CD1c-positive myeloid dendritic cell (primary cell): ENCODE data around the gene EPM2A.
A peak's percentile ranks its signal among the peaks of the same experiment; 100 is the strongest.

Source experiments
- DNase-seq: peaks from one replicate; pipeline ENCODE4 v3.0.0-alpha.2; 2016; ENCODE audit errors: extremely low spot score

The EPM2A gene

DNA sequence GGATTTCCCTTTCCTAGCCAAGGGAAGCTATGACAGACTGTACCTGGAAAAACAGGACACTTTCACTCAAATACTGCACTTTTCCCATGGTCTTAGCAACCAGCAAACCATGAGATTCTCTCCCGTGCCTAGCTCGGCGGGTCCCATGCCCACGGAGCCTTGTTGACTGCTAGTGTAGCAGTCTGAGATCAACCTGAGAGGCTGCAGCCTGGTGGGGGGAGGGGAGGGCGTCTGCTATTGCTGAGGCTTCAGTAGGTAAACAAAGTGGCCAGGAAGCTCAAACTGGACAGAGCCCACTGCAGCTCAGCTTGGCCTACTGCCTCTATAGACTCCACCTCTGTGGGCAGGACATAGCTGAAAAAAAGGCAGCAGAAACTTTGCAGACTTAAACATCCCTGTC is 61.8 kb downstream of the EPM2A start:
- DNase-seq = no peak

DNA sequence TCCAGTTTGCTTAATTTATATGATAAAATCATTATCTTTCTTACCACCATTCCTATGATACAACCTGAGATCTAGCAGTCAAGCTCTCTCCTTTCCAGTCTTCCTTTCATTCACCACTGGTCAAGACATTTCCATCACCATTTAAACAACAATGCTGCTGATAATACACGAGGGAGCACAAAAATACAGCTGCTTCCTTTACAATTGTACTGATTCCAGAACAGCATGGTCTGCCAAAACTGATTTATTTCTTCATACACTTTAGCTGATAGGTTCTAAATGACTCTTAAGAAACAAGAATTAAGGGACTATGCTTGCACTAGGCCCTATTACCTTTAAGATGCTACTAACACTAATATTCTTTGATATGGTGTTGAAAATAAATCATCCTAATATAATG is 65.0 kb downstream of the EPM2A start:
- no peak for DNase-seq

DNA sequence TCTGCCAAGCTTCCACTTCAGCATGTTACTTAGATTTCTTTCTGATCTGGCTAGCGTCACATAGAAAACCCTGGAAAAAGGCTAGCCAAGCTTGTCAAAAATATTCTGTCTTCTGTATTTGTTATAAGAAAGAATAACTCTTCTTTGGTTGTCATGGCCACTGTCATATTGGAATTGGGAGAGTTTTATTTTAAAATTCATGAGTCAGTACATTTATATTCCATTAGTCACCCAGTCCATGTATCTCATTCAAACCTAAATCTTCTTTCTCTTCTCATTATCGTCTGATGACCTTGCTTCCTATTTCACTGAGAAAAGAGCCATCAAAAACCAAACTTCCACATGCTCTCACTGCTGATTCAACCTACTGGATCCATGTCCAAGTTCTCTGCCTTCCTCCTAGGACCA is 65.7 kb downstream of the EPM2A start:
- no peak for DNase-seq

DNA sequence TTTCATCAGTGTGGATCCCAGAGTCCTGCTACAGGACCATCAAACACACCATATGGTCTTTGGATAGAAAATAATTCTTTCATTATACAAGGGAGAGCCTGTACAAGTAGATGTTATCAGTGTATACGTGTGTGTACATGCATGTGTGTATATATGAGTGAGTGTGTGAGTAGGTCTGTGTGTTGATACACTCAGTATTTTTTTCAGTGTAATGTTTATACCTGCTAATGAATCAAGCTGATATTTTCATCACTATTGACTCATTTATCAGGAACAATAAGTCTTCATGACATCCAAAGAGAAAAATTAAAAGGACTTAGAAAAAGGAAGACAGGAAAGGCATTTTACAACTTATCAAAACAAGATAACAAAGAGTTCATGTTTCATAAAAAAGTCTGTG is 66.5 kb downstream of the EPM2A start:
- no peak for DNase-seq

DNA sequence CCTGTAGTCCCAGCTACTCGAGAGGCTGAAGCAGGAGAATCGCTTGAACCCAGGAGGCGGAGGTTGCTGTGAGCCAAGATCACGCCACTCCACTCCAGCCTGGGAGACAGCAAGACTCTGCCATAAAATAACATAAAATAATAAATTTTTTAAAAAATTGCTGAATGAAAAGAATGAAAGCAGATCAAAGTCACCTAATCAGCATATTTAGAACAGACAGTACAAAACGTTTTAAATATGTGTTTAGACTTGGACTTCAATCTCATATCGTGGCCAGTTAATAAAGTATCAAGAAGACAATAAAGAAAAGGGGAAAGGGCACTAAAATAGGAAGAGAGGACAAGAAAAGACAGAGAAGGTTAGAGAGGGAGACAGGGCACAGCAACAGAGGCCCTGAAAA is 74.6 kb downstream of the EPM2A start:
- DNase-seq = no peak

DNA sequence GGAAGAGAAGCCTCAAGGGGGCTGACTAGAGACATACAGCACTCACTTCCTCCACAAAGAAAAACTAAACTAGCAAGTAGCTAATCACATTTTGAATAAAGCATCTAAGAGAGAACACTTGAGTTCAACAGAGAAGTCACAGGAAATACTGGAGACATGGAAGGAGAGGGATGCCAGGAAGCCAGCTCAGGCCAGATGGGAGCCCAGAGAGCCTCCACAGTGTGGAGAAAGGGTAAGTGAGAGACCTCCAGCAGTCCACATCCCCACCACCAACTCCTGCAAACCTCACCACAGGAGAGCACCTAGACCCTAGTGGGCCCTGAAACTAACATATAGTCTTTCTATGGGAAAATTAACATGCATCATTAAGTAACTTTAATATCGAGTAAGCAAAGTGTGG is 79.2 kb downstream of the EPM2A start:
- no peak for DNase-seq

DNA sequence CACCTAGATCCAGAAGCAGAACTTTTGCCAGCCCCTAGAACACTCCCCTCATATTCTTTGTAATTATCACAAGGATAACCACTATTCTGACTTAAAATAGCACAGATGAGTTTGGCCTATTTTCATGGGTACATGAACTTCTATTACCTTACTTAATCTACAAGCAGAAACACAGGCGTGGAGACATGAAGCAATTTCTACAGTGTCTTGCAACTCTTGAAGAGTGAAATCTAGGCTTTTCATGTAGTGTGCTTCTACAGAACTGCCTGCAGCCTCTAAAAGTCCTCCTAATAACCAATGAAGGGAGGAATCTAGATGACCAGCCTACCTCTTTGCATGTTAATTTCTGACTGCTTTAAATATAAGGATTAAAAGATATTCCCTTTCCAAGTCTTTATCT is 82.7 kb downstream of the EPM2A start:
- DNase-seq = no peak

DNA sequence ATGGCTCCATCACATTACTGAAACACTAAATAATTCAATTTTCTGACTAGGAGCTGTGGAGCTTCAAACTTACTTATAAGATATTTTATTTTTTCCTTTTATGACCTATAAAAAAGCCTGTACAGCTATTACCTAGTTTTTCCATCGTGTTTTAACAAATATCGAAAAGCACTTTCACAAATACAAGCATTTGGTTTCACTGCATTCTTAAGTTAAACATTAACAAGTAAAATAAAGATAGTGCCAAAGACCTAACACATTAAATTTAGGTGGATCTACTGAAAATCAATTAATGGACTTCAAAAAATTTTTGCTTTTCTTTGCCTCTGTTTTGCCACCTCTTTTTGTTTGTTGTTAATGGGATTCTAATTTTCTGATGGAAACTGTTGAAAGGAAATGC is 83.3 kb downstream of the EPM2A start:
- DNase-seq = no peak

DNA sequence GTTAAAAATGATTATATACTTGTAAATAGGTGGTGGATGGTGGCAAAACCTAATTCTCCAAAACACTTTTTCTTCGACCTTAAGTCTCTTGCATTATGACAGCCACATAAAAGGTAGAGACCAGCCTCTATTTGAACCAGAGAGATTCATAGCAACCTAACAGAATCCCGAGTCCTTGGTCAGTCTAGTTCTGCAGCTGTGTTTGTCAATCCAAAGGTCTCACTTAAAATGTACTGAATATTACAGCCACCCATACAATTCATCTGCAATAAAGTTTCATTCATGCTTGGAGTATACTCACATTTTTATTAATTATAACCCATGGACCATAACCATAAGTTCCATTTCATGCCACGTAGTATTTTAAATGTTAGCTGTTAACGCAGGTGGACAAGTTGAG is 87.2 kb downstream of the EPM2A start:
- DNase-seq = no peak

DNA sequence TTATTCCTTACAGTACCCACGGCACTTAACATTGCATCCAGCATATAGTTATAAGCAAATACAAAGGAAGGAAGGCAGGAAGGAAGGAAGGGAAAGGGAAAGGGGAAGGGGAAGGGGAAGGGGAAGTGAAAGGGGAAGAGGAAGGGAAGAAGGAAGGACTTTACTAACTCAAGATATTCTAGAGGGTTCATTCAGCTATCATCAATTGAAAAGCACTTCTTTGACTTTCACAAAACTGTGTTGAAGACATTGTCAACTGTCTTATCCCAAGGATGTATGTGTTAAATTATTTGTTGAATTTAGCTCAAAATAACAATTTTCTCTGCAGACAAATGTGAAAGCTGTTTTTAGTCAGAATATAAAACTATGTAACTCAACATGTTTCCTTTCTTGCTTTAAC is 87.7 kb downstream of the EPM2A start:
- DNase-seq = no peak

DNA sequence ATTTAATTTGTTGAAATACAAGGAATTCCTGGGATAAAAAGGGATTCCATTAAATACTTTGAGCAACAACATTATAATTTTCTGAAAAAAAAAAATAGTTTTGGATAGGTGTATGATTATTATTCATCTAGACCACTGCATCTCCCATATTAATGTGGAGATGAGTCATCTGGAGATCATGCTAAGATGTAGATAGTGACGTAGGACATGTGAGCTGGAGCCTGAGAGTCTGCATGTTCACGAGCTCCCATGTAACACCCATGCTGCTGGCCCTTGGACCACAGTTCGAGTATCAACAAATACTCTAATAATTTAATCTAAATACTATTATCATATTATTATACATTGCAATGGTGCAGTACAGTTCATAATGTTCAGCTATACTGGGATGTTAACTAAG is 91.6 kb downstream of the EPM2A start:
- DNase-seq = no peak

DNA sequence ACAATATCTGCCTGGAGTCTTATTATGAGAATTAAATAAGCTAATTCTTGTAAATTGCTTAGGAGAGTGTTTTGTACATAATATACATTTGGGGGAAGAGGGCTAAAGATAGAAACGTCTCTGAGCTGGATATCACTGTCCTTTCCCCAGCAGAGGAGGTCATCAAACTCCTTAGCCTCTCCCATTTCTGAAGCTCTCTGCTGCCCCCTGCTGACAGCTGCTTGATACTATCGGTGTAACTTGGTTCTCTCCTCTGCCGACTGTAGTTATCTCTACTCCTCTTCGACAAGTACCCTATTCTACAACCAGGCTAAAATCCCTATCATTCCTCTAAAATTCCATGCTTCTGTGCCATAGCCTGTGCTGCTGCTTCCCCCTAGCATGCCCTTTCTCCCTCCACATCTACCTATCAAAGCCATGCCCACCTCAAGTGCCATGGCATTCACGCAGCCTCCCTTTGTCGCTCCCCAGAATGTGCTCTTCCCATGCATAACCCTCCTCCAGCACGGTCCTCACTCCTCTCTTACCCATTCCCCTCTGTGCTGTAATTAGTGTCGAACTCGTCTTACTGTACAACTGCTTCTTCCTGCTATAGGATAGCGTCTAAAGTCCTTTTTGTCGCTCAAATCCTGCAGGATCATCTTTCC is 101.2 kb downstream of the EPM2A start:
- peak; percentile 79 for DNase-seq

DNA sequence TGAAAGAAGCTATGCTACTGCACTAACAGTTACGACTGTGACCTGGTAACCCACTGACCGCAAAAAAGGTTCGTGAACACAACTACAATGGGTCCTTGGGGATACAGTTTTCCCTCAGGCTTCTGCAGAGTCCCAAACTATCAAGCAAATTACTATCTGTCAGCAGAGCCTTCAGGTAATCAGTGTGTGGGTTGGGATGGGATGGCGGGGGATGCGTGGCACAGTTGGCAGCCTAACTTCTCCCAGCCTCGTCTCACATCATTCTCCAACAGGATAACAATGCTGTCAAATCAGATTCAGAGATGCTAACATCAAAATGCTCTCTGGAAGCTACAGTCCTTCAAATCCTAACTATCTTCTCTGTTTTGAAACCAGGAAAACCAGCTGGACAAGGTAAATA is 102.3 kb downstream of the EPM2A start:
- no peak for DNase-seq

DNA sequence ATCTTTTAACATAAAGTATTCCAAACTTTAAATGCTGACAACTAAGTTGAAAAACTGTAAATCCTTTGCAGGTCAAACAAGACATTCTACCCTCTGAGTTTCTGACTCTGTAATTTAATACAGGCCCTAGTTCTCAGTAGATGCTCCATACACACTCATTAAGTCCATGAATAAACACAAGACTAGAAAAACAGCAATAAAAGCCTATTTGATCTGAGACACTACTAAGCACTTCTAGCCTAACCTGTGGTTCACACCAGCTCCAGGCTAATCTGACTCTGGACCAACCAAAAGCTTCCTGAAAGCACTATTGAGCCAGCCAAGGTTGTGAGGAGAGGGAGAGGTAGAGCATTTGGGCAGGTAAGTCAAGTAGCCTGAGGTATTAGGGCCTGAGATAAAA is 103.9 kb downstream of the EPM2A start:
- DNase-seq = no peak

DNA sequence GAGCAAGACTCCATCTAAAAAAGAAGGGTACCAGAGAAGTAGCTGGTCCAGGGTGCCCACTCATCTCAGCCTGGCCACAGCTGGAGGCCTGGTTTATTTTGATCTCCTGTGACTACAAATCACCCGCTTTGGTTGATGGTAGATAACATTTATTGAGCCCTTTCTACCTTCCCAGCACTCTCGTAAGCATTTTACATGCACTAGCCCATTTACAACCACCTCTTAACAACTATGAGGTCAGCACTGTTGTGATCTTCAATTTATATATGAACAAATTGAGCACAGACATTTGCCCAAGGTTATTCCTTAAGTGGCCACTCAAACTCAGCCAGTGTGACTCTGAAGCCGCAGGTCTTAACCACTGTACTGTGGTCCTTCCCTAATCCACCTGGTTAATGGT is 104.7 kb downstream of the EPM2A start:
- DNase-seq = no peak

DNA sequence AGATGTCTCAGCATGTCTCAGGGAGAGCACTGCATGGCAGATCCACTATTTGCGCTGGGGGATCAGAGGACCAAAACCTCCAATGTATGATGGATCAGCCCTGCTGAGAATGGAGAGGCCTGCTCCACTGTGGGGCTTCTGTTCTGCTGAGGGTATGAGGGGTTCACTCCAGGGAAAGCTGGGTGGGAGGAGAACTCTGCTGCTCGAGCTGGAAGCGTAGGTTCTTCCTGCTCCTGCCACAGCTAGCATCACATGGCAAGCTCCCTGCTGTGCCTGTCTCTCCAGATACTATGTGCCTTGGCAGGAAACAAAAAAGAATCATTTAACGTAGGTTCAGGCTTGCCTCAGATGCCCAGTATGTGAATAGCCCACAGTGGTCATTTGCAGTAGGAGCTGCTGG is 105.8 kb downstream of the EPM2A start:
- no peak for DNase-seq

DNA sequence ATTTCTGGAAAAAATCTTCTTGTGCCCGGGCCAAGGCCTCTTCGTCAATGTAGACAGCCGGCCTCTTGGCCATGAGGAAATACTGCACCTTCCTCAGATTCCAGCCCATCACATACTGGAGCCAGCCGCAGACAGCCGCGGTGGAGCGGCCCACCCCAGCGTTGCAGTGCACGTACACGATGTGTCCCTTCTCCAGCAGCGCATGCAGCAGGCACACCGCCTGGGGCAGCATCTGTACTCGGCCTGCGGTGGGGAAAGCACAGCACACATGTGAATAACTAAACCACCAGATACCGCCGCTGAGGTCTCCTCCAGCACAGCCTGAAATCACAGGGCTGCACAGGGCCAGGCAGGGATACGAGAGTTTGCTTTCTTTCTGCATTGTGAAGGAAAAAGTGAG is 107.9 kb downstream of the EPM2A start:
- DNase-seq = no peak

DNA sequence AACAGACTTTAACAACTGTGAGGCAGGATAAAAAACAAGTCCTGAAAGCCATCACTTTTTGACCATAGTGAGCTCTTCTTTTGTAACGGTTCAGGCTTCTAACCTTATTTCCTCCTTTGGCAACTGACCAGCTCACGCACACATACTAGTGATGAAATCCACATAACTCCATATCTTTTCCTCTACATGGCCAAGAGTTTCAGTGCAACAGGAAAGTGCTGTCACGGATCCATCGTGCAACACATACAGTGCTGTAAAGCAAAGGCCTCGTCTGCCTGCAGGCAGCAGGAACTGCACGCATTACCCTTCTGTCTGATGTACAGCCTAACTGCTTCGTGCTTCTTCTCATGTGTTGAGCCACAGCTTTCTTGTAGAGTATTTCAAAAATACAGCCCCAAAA is 108.5 kb downstream of the EPM2A start:
- DNase-seq = no peak

DNA sequence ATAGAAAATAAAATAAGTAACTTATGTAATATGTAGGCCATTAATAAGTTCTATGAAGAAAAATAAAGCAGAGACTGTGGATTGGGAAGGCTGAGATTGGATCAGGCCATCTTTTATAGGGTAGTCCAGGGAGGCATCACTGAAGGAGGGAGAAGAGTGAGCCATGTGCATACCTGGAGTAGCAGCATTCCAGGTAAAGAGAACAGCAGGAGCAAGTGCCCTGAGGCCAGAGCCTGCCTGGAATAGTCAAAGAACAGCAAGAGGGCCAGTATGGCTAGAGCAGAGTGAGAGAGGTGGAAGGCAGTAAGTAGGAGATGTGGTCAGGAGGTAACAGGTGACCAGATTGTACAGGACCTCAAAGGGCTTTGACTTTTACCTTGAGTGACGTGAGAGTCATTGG is 112.1 kb downstream of the EPM2A start:
- DNase-seq = no peak

DNA sequence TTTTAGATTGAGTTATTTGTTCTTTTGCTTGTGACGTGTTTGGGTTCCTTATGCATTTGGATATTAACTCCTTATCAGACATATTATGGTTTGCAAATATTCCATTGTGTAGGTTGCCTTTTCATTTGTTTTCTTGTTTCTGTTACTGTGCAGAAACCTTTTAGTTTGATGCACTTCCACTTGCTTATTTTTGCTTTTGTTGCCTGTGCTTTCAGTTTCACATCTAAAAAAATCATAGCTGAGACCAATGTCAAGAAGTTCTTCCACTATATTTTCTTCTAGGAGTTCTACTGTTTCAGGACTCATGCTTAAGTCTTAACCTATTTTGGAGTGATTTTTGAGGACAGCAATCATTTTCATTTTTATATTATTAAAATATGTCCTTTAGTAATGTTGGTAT is 113.5 kb downstream of the EPM2A start:
- DNase-seq = no peak

DNA sequence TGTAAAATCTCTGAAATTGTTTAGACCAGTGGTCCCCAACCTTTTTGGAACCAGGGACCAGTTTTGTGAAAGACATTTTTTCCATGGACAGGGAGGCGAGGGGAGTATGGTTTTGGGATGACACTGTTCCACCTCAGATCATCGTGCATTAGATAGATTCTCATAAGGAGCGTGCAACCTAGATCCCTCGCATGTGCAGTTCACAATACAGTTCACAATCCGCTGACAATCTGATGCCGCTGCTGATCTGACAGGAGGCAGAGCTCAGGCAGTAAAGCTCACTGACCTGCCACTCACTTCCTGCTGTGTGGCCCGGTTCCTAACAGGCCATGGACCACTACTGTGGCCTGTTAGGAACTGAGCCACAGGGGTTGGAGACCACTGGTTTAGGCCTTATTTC is 115.2 kb downstream of the EPM2A start:
- no peak for DNase-seq

DNA sequence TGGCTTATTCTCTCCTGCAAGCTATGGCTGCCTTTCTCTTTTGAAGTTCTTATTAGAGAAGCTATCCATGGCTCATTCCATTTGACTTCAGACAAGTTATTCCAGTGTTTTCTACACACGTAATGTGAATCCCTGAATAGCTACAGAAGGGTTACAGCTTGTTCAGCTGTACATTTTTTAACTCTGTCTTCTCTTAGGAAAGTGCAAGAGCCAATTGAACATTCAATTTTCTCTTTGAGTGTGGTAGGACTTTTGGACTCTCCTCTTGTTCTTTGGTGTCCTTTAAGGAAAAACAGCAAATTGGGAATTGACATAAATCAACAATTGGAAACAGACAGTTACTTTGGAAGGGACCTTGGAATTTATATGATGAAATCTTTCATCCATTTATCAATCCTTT is 125.8 kb downstream of the EPM2A start:
- no peak for DNase-seq

DNA sequence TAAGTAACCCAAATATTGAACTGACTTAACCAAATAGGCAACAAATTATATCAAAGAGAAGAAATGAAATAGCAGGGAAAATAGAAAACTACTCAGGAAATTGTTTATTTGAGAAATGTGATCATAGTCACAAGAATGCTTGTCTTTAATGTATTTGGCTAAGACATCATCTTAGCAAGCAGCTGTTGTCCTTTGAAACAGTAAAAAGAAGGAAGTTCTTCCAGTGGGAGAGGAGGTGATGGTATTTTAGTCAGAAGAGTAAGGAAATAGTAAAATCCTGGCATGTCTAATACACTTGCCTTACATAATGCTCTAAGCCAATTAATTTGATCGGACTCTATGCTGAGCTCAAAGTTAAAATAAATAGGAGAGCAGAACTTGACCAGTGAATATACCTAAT is 126.5 kb downstream of the EPM2A start:
- DNase-seq = no peak

DNA sequence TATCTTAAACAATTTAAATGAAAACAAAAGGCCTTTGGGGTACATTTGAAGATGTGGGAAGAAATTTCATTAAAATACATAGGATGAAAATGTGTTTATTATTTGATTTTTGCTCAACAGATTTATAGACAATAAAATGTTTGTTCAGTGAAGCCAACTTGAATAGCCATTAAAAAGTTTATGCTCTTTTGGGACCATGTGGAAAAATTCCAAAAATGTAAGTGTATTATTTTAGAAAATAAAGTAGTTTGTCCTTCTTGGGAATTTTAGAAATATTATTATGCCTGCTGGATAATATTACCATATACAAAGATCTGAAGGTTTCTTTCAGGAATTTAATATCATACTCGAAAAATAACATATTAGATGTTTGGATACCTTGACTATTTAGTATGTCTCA is 131.3 kb downstream of the EPM2A start:
- no peak for DNase-seq

DNA sequence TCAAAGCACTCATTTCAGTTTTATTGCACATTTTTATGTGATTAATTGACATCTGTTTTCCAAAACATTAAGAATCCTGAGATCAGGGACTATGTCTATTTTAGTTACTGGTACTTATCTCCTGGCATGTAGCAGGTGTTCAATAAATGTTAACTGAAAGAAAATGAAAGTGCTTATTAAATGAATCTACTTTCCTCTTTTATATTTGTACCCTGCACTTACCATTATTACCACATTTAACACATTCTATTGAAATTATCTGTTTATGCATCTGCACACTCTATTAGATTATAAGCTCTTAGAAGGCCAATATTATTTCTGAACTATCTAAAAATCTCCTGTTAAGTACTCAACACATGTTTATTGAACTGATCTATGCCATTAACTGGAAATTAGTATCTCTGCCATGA is 131.9 kb downstream of the EPM2A start:
- no peak for DNase-seq
